HG03108 (cell line): ENCODE measurements around the gene MKLN1.
A peak's percentile ranks its signal among the peaks of the same experiment; 100 is the strongest.

ENCODE experiments used
- ATAC-seq: cut with Tn5 transposase; IDR thresholded peaks from one replicate; pipeline ENCODE4 v1.9.1; 2021; ENCODE audit warnings: moderate library complexity; ENCODE audit not compliant: unreplicated experiment

MKLN1 gene

DNA sequence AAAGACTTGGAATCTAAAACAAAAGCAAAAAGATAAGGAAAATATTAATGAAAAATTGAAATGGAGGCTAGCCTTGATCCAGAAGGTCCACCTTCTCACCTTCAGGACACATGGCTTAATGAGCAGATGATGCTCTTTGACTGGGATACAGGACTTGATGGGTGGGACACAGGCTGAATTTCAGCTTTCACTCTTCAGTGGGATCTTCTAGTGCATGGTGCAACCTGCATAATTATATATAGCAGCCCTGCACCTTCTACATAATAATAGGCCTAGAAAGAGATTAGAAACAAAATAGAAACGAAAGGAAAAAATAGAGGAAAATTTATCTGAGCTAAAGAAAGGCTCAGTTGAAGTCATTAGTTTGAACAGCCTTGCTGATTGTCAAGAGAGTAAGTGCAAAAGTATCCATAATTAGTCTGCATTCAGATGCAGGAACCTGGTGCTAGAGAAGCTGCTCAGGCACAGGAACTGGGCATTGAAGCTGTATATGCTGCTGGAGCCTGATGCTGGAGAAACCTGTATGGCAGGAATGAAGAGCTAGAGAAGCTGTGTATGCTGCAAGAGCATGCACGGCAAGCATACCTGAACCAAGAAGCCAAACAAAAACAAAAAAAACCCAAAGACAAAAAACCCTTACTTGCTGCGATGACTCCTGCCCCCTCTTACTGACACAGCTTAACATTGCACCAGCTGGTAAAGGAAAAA is 19.4 kb downstream of the MKLN1 start:
- no peak for ATAC-seq

DNA sequence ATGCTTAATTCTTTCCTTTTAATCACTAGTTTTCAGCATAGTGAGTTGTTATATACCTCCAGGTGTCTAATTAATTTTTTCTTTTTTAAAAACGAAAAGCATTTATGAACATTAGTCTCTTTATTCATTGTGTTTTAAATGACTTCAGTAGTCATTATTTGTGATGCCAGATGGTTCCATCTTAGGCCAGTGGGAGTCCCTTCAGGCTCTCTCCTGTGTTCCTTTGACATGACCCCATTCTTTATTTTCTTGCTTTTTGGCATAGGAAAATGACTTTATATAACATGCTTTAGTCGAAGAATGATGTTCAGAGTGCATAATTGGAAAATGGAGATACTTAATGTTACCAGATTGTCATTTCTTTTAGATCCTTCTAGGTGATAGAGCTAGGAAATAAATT is 24.4 kb downstream of the MKLN1 start:
- ATAC-seq: no peak

DNA sequence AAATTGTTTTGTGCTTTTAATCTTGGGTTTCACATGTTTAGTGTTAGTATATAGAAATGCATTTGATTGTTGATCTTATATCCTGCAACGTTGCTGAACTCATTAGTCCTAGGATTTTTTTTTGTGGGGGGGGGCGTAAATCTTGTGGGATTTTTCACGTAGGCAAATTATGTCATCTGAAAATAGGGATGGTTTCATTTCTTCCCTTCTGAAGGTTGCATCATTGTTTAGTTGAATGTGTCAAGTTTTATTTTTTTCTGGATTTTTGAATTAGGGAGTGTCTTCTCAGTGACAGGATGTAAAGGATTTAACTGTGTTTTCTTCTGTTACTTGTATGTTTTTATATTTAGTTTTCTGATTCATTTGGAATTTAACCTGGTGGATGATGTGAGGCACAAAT is 26.7 kb downstream of the MKLN1 start:
- no peak for ATAC-seq

DNA sequence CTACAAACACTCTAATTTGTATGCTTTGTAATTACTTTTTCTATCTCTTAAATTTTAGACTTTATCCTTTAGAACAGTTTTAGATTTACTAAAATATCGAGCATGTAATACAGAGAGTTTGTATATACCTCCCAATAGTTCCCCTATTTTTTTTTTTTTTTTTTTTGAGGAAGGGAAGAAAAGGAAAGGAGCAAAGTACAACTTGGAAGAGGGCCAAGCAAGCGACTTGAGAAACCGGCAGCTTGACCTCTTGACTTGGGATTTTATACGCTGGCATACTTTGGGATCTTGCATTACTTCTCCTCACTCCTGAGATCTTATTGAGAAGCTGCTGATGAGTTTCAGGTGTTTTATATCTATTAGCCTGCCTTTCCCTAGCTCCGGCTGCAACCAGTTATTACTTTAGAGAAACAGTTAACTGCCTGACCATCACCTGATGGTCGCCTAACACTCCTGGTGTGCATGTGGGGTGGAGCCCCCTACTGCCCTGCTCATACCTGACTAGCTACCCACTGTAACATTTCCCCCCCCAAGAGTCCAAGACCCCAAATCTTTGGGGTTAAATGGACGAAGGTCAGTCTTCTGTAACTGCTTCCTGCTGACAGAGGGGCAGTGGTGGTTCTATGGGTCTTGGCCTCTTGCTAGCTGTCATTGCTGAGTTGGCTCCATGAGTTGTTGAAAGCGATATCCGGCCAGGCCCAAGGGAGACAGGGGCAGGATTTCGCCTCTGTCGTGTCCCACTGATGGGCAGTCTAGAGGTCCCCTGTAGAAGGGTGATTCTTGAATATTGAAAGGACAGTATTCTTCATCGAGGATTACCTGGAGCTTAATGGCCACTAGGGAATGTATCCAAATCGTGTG is 28.5 kb downstream of the MKLN1 start:
- no peak for ATAC-seq

DNA sequence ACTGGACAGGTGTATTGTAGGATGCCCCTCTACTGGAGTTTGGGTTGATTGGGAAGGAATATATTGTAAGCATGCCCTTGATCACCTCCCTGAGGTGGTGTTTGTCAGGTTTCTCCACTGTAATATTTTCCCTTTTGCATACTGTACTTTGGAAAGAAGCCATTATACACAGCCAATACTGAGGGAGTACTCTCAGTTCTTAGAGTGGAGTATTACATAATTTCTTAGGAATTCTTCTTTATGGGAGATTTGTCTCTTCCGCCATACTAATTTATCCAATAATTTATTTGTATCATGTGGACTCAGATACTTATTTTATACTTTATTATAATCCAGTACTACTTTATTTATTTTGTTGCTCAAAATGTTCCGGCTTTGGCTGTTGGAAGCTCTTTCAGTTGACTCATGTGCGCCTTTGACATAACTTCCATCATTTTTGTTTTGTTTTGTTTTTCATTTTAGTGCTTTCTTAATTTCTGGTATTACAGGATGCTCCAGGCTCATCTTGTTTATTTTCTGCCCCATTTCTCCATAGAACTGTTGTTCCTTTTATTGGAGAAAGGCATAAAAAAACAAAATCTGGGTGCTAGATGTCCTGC is 29.7 kb downstream of the MKLN1 start:
- ATAC-seq: no peak

DNA sequence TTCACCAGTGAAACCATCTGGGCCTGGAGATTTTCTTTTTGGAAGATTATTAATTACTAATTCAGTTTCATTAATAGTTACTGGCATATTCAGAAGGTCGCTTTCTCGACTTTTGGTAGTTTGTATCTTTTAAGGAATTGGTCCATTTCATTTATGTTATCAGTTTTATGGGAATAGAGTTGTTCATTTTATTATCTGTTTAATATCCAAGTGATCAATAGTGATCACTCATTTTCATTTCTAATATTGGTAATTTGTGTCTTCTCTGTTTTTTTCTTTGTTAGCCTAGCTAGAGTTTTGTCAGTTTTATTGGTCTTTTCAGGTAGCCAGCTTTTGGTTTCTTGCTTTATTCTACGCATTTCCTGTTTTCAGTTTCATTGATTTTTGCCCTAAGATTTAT is 31.0 kb downstream of the MKLN1 start:
- no peak for ATAC-seq

DNA sequence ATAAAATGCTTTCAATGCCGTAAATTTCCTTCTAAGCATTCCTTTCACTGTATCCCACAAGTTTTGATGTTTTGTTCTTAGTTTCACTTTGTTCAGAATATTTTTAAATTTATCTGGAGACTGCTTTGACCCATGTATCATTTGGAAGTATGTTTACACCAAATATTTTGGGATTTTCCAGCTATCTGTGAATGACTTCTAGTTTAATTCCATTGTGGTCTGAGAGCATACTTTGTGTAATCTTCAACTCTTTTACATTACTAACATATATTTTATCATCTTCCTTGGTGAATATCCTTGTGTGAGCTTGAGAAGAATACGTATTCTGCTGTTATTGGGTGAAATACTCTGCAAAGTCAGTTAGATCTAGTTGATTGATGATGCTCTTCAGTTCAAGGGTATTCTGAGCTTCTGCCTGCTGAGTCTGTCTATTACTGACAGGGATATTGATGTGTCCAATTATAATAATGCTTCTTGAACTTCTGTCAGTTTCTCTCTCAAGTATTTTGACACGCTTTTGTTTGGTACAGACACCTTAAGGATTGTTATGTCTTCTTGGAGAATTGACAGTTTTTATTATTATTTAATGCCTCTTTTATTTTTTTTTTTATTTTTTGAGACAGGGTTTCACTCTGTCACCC is 31.6 kb downstream of the MKLN1 start:
- ATAC-seq: no peak

DNA sequence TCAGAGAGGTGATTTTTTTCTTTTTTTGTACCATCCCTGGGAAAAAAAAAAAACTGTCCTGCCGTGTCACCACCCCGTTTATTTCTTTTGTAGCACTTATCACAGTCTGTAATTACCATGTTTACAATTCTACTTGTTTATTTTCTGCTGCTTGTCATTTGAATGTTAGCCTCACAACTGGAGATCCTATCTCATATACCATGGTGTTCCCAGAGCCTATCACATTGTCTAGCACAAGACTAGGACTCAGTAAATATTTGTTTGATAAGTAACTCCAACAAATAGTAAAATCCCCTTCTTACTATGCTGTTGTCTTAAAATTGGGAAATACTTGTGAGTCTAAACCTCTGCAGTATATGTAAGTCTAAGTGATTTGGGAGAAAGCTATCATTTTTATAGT is 36.0 kb downstream of the MKLN1 start:
- no peak for ATAC-seq

DNA sequence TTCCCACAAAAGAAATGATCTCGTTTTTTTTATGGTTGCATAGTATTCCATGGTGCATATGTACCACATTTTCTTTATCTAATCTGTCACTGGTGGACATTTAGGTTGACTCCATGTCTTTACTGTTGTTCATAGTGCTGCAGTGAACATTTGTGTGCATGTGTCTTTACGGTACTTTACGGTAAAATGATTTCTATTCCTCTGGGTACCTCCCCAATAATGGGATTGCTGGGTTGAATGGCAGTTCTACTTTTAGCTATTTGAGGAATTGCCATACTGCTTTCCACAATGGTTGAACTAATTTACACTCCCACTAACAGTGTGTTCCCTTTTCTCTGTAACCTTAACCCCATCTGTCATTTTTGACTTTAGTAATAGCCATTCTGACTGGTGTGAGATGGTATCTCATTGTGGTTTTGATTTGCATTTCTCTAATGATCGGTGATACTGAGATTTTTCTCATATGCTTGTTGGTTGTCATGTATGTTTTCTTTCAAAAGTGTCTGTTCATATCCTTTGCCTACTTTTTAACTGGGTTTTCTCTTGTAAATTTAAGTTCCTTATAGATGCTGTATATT is 37.2 kb downstream of the MKLN1 start:
- ATAC-seq: no peak

DNA sequence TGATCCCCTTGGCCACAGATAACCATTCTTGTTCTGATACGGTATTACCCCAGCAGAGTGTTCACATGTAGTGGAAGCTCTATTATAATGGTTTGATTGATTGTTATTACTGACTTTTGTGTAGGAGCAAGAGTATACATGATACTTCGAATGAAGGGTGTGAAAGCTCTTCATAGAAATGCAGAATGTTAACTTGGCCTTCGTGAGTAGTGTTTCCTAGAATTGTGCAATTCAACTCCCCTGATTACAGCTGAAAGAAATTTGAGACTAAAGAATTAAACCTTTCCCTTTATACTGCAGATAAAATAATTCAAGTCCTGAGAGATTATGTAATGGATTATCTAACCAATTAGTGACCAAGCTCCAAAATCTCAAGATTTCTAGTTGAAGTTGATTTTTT is 38.2 kb downstream of the MKLN1 start:
- ATAC-seq: no peak

DNA sequence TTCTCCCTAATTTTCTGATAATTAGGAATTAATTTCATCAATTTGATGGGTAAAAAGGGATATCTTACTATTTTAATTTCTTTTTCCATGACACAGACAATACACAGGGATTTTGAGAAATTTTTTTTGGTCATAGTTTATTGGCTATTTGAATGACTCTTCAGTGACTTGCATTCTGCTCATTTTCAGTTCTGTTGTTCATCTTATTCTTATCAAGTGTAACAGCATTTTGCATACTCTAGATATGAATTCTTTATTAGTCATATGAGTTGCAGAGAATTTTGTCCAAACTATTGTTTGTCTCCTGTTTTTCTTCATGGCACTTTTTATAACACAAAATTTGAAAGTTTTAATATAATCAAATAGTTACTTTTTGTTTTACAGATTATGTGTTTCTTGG is 41.7 kb downstream of the MKLN1 start:
- no peak for ATAC-seq

DNA sequence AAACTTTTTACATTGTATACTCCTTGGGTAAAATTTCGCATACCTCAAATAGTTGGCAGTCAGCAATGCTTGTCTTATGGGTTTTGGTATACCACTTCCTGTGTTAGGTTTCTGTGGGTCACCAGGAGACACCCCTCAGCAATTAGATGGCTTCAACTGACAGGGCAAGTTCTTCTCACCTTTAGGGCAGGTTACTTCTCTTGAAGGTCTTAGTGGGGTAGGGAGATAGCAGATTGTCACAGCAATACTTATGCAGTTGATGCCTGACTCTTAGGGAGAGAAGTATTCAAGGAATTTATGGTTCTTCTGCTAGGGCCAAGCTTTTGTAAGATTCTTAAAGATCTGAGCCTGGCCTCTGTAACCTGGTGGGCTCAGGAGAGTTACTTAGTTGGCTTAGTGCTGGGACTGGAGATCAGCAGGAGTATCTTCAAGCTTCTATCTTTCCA is 42.9 kb downstream of the MKLN1 start:
- ATAC-seq: peak; percentile 79

DNA sequence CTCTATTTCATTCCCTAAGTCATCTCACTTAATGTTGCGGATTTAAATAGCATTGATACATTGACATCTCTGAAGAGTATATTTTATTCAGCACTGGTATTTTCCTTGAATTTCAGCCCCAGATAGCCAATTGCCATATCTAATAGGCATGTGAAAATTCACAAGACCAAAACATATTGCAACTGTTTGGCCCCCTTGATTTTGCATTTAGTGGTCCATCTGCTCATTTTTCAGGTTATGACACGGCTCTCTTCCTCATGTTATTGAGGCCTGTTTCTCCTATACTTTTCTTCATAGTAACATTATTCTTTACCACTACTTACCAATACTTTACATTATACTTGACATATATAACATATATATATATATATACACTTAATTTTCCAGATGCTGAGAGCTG is 43.7 kb downstream of the MKLN1 start:
- ATAC-seq: no peak

DNA sequence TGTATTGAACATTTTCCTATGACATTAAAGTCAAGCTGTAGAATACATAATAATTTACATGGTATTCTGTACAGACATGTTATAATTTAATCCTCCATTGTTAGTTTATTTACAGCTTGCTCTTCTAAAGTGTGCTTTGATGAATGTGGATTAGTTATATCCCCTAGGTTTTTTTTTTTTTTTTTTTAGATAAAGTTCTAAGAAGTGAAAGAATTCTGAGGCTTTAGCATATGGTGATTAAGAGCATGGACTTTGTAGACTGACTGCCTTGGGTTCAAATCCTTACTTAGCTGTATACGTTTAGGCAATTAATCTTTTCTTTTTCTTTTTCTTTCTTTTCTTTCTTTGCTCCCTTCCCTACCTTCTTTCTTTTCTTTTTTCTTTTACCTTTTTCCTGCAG is 44.9 kb downstream of the MKLN1 start:
- ATAC-seq: no peak

DNA sequence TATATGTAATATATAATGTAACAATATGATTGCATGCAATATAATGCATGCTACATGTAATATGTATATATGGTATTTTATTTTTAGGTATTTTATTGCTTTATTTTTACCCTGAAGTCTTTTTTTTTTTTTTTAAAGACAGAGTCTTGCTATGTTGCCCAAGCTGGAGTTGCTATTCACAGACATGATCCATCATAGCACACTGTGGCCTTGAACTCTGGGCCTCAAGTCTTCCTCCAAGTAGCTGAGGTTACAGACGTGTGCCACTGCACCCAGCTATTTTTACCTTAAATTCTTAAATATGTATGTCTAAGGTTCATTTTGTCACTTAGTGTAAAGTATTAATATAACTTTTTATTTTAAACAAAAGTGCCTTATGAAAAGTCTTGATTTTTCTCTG is 47.1 kb downstream of the MKLN1 start:
- ATAC-seq: no peak

DNA sequence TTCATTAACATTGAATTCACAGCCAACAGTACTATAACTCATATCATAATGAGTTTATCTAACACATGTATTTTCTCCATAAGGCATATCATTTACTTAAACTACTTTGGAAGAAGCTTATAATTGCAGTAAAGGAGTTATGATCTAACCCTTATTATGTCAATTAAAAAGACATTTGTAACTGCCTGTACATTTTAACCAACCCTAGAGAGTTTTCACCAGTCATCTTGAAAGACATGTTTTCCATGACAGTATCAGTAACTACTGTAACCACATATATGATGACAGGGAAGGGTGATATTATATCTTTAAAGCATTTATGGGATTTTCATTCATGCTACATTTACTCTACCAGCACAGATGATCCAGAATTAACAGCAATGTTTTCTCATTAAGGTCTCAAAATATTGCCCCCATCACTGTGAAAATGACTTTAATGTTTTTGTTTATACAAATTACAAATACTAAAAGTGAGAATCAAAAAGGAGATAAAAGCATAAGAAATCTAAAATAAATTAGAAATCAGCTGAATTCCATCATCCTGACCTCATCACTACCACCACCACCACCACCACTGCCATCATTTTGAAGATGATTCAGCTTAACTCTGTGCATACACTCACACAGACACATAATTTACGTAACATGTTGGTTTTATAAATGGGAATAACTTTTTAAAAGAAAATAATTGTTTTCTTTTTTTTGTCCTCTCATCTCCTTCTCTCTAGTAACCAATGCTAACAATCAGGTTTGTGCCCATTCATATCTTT is 53.6 kb downstream of the MKLN1 start:
- no peak for ATAC-seq

DNA sequence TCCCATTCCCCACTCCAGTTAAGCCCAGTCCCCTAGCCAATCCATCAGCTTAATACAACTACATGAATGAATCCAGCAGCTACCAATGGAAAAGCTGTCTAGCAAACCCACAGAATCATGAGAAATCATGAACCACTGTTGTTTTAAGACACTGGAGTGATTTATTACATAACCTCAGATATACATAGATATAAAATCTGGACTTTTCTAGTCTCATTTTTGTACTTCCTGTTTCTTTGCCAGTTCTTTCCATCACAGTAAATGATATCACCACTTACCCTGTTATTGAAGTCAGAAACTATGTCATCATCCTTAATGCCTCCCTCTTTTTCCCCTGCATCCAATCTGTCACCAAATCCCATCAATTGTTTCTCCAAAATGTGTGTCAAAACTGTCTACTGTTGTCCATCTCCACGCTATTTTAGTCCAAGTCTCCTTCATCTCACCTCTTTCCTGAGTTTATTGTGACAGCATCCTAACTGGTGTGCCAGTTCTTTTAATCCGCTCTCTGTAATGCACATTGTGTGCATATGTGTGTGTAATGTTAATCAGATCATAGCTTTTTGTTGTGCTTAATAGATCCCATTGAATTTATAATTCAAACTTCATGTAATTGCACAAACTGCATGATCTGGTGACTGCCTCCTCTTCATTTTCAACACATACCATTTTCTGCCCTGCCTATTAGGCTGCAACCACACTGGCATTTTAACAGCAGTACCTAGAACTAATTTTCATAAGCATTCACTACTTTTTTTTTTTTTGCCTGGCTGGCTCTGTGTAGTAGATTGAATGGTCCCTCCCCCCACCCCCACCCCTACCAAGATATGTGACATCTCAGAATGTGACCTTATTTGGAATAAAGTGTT is 56.0 kb downstream of the MKLN1 start:
- ATAC-seq: no peak

DNA sequence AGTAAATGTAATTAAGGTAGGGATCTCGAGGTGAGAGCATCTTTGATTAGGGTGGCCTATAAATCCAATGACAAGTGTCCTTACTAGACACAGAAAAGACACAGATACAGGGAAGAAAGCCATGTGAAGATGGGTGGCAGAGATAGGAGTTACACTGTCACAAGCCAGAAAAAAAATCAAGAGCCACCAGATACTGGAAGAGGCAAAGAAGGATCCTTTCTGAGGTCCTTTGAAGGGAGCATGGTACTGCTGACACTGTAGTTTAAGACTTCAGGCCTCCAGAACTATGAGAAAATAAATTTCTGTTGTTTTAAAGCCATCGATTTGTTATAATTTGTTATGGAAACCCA is 56.6 kb downstream of the MKLN1 start:
- ATAC-seq: no peak

DNA sequence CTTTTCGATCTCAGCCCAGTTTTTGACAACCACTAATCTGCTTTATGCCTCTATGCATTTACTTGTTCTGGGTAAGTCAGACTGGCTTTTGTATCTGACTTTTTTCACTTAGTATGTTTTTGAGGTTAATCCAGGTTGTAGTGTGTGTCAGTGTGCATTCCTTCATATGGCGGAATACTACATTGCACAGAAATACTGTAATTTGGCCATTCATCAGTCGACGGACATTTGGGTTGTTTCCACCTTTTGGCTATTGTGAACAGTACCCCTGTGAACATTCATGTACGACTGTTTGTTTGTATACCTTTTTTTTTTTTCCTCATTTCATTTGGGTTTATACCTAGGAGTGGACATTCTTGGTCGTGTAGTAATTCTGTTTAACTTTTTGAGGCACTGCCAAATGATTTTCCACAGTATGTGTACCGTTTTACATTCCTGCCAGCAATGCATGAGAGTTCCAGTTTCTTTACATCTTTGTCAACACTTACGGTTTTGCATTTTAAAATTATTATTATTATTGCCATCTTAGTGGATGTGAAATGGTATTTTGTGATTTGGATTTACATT is 57.4 kb downstream of the MKLN1 start:
- ATAC-seq: no peak
